22Rv1 (cell line): ENCODE measurements around the gene PMP22.

Experiments used
- ZFX ChIP-seq: fragments of 450-650 bp; IDR thresholded peaks from 2 replicates; pipeline ENCODE4 v1.6.1; 2017; ENCODE audit warnings: antibody characterized with exemption, borderline replicate concordance
- TF ChIP-seq, protein P1 (sequence below): fragments of 450-650 bp; IDR thresholded peaks from 2 replicates; pipeline ENCODE4 v1.5.1; 2017; ENCODE audit warnings: mild to moderate bottlenecking

DNA sequence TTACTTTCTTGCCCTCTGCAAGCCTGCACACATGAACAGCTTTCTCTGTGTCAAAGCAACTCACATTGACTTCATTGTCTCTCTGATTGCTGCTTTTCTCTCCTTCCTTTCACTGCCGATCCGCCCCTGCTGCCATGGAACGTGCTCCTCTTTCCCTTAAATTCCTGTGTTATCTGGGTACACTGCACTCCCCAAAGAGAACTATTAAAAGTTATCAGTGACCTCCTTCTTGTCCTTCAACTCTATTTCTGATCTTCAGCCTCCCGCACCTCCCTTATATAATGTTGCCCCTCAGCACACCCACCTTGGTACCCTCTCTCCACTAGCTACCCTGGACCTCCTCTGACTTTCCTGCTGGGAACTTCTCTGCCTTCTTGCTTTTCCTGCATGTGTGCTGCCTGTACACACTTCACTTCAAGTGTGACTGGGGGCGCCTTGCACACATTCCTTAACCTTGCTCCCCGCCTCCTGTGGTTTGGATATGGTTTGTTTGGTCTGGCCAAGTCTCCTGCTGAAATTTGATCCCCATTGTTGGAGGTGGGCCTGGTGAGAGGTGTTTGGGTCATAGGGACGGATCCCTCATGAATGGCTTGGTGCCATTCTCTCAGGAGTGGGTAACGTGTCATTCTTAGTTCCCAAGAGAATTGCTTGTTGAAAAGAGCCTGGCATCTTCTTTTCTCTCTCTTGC, 26.7 kb upstream of the PMP22 start:
- TF ChIP-seq, protein P1, sequence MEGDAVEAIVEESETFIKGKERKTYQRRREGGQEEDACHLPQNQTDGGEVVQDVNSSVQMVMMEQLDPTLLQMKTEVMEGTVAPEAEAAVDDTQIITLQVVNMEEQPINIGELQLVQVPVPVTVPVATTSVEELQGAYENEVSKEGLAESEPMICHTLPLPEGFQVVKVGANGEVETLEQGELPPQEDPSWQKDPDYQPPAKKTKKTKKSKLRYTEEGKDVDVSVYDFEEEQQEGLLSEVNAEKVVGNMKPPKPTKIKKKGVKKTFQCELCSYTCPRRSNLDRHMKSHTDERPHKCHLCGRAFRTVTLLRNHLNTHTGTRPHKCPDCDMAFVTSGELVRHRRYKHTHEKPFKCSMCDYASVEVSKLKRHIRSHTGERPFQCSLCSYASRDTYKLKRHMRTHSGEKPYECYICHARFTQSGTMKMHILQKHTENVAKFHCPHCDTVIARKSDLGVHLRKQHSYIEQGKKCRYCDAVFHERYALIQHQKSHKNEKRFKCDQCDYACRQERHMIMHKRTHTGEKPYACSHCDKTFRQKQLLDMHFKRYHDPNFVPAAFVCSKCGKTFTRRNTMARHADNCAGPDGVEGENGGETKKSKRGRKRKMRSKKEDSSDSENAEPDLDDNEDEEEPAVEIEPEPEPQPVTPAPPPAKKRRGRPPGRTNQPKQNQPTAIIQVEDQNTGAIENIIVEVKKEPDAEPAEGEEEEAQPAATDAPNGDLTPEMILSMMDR = no peak
- TF ChIP-seq ZFX = no peak
